Thoracic aorta (tissue), 2 donors: Measurements from ENCODE around the gene DUSP11. TPM values are rescaled to one million over a fixed set of nuclear protein-coding genes. Genes with fewer than 3 reads are reported as not detected.
"Not testable (repeated sequence)": the region's sequence is repeated elsewhere in the genome, so short reads cannot be mapped to it uniquely, and the experiment has no call there.

ENCODE experiments used
- ATAC-seq: fragments of 150-250 bp; one replicate; pipeline ENCODE4 v1.8.0; 2017; ENCODE audit warnings: low read depth; ENCODE audit not compliant: insufficient number of reproducible peaks, low FRiP score
- DNase-seq: peaks from one replicate; pipeline ENCODE4 v3.0.0-alpha.2; 2020; ENCODE audit warnings: low spot score
- H3K27ac ChIP-seq, 2 donors: fragments of 200-600 bp; sonication (generic); 1 replicate in 1 of 2; 2 replicates in 1 of 2; pipeline ENCODE4 v1.5.1; 2016; ENCODE audit warnings: mild to moderate bottlenecking in 2 of 2, moderate library complexity in 2 of 2
- H3K27me3 ChIP-seq: fragments of 200-600 bp; sonication (generic); replicated peaks from 2 replicates; pipeline ENCODE4 v1.6.0; 2016; ENCODE audit warnings: mild to moderate bottlenecking; ENCODE audit not compliant: insufficient read depth
- H3K36me3 ChIP-seq: fragments of 200-600 bp; sonication (generic); one replicate; pipeline ENCODE4 v1.5.1; 2016
- H3K4me1 ChIP-seq, 2 donors: fragments of 200-600 bp; sonication (generic); 1 replicate in 1 of 2; 2 replicates in 1 of 2; pipeline versions ENCODE4 v1.5.1 to v1.6.0; 2016; ENCODE audit warnings: low read depth in 2 of 2, mild to moderate bottlenecking in 1 of 2; ENCODE audit not compliant: control insufficient read depth in 1 of 2
- H3K4me3 ChIP-seq: fragments of 200-600 bp; sonication (generic); 2 replicates; pipeline ENCODE4 v1.5.1; 2016; ENCODE audit warnings: mild to moderate bottlenecking
- H3K9me3 ChIP-seq: fragments of 200-600 bp; sonication (generic); 2 replicates; pipeline ENCODE4 v1.5.1; 2016
- CTCF ChIP-seq: fragments of 200-600 bp; sonication (generic); IDR thresholded peaks from one replicate; pipeline ENCODE4 v1.5.1; 2019; ENCODE audit warnings: antibody characterized with exemption
- total RNA-seq, 2 donors: library from RNA; depleted of rRNA; stranded (reverse); fragments of >200 nt; gene quantifications; one replicate each; pipeline versions ENCODE4 v1.1.0 to v1.2.3, GENCODE V29; 2016

The DUSP11 gene
- total RNA-seq, 2 donors from 2014 or later, result 24.1 to 34.8 TPM

- Histone ChIP-seq H3K27me3 (no peaks in the 10 kb centered on the region), H3K4me1 (no peaks in the 10 kb centered on the region), H3K9me3 (no peaks in the 10 kb centered on the region), H3K4me3 (no peak overlapping the region), H3K27ac (no peak overlapping the region), H3K36me3 (no peaks in the 10 kb centered on the region)
- DNase-seq (no peak), ATAC-seq (no peak)
- TF ChIP-seq CTCF, result no peak
These were observed 32.0 kb upstream of the DUSP11 start for GRCh38 chr2:73811878-73812277.

GRCh38 chr2:73783883-73784282 lies 4.0 kb upstream of the DUSP11 start, which contains the start of gene C2orf78:
TSS of gene C2orf78 (plus strand) at chr2:73784183. CDS start at chr2:73784310, 127 bp downstream.
- H3K27ac ChIP-seq, H3K27me3 ChIP-seq, ATAC-seq, H3K36me3 ChIP-seq, H3K4me1 ChIP-seq, DNase-seq, H3K9me3 ChIP-seq, H3K4me3 ChIP-seq: not testable (repeated sequence)

GRCh38 chr2:73783402-73783801 lies 3.5 kb upstream of the DUSP11 start:
- peaks cover 6 to 11% of the 10 kb centered on the region in 2 donors for H3K4me1 ChIP-seq
- not testable (repeated sequence) for DNase-seq, H3K4me3 ChIP-seq, H3K27me3 ChIP-seq, ATAC-seq, H3K27ac ChIP-seq, H3K9me3 ChIP-seq, H3K36me3 ChIP-seq

GRCh38 chr2:73780237-73780582 lies 307 bp upstream of the DUSP11 start:
- Histone ChIP-seq H3K4me3 (peak overlapping the region; percentile 79), H3K27ac (peak overlapping the region in 1 of 2 donors; percentile 82), H3K36me3 (no peaks in the 10 kb centered on the region), H3K27me3 (no peaks in the 10 kb centered on the region), H3K4me1 (peaks cover 10 to 16% of the 10 kb centered on the region in 2 donors), H3K9me3 (no peaks in the 10 kb centered on the region)
- TF ChIP-seq CTCF, result no peak
- ATAC-seq (no peak), DNase-seq (no peak)

GRCh38 chr2:73778867-73779466 lies 936 bp downstream of the DUSP11 start:
- not testable (repeated sequence) for ATAC-seq, H3K36me3 ChIP-seq
- peak overlapping the region in 1 of 2 donors; percentile 82 for H3K27ac ChIP-seq

GRCh38 chr2:73776869-73777519 lies 2.9 kb downstream of the DUSP11 start:
- peaks cover 10 to 16% of the 10 kb centered on the region in 2 donors for H3K4me1 ChIP-seq
- H3K4me3 ChIP-seq, result no peak overlapping the region
- H3K27ac ChIP-seq, result no peak overlapping the region
- no peaks in the 10 kb centered on the region for H3K9me3 ChIP-seq
- ATAC-seq (no peak), DNase-seq (no peak)
- TF ChIP-seq CTCF, result no peak
- no peaks in the 10 kb centered on the region for H3K27me3 ChIP-seq
- H3K36me3 ChIP-seq, result peaks cover 16% of the 10 kb centered on the region

More at GRCh38 chr2:73778867-73779466, 936 bp downstream of the DUSP11 start:
- Histone ChIP-seq H3K4me1 (peaks cover 10 to 16% of the 10 kb centered on the region in 2 donors), H3K4me3 (peak overlapping the region; percentile 79)
- not testable (repeated sequence) for H3K27me3 ChIP-seq, H3K9me3 ChIP-seq, DNase-seq
